Measurements from ENCODE around the gene ASXL2.
"Not testable (repeated sequence)": the region's sequence is repeated elsewhere in the genome, so short reads cannot be mapped to it uniquely, and the experiment has no call there.

Gene ASXL2

GRCh38 chr2:25832897-25833296 is 45.4 kb downstream of the ASXL2 start:
- no peak for DNase-seq (ENCODE audit: low spot score)

- DNase-seq (ENCODE audit: low spot score) = no peak
These were observed 46.4 kb downstream of the ASXL2 start for GRCh38 chr2:25831746-25832449.

GRCh38 chr2:25829828-25830227 is 48.5 kb downstream of the ASXL2 start:
- DNase-seq (ENCODE audit: low spot score) = no peak

- DNase-seq (ENCODE audit: low spot score) = no peak
These were observed 48.9 kb downstream of the ASXL2 start for GRCh38 chr2:25829377-25829704.

- not testable (repeated sequence) for DNase-seq (ENCODE audit: low spot score)
These were observed 49.5 kb downstream of the ASXL2 start for GRCh38 chr2:25828532-25829376.

GRCh38 chr2:25825238-25825637 is 53.0 kb downstream of the ASXL2 start:
- DNase-seq (ENCODE audit: low spot score) = no peak

- no peak for DNase-seq (ENCODE audit: low spot score)
These were observed 53.6 kb downstream of the ASXL2 start for GRCh38 chr2:25824718-25825117.

- DNase-seq (ENCODE audit: low spot score) = no peak
These were observed 54.1 kb downstream of the ASXL2 start for GRCh38 chr2:25824216-25824615.

GRCh38 chr2:25822190-25823117 is 55.8 kb downstream of the ASXL2 start:
- DNase-seq (ENCODE audit: low spot score) = no peak

GRCh38 chr2:25821225-25822056 is 56.8 kb downstream of the ASXL2 start:
- no peak for DNase-seq (ENCODE audit: low spot score)

GRCh38 chr2:25819597-25820039 is 58.7 kb downstream of the ASXL2 start:
- DNase-seq (ENCODE audit: low spot score) = no peak

- DNase-seq (ENCODE audit: low spot score) = no peak
These were observed 60.7 kb downstream of the ASXL2 start for GRCh38 chr2:25817630-25818029.

GRCh38 chr2:25817006-25817405 is 61.3 kb downstream of the ASXL2 start:
- DNase-seq (ENCODE audit: low spot score) = no peak

GRCh38 chr2:25816249-25816648 is 62.0 kb downstream of the ASXL2 start:
- DNase-seq (ENCODE audit: low spot score) = no peak

GRCh38 chr2:25814681-25815080 is 63.6 kb downstream of the ASXL2 start:
- DNase-seq (ENCODE audit: low spot score) = no peak

- no peak for DNase-seq (ENCODE audit: low spot score)
These were observed 67.9 kb downstream of the ASXL2 start for GRCh38 chr2:25810428-25810827.

GRCh38 chr2:25809646-25810045 is 68.6 kb downstream of the ASXL2 start:
- no peak for DNase-seq (ENCODE audit: low spot score)

GRCh38 chr2:25808006-25808383 is 70.3 kb downstream of the ASXL2 start:
- no peak for DNase-seq (ENCODE audit: low spot score)

- no peak for DNase-seq (ENCODE audit: low spot score)
These were observed 71.3 kb downstream of the ASXL2 start for GRCh38 chr2:25806941-25807340.

GRCh38 chr2:25805987-25806386 is 72.3 kb downstream of the ASXL2 start:
- no peak for DNase-seq (ENCODE audit: low spot score)

- DNase-seq (ENCODE audit: low spot score) = no peak
These were observed 73.9 kb downstream of the ASXL2 start for GRCh38 chr2:25804338-25804737.

- no peak for DNase-seq (ENCODE audit: low spot score)
These were observed 79.0 kb downstream of the ASXL2 start for GRCh38 chr2:25799301-25799700.

Measured in kidney capillary endothelial cell (primary cell).